GM18526 (cell line): Measurements from ENCODE around the gene UCN.

Experiments
- POLR2A ChIP-seq: IDR thresholded peaks from 3 replicates; pipeline ENCODE4 v1.6.1; 2011; ENCODE audit not compliant: insufficient read length; ENCODE audit errors: extremely low read depth

Gene UCN

GRCh38 chr2:27308359-27308881 lies at the start of gene UCN:
UCN (minus strand) TSS chr2:27308445; CDS start chr2:27307895, 550 bp downstream.
- TF ChIP-seq POLR2A: no peak

GRCh38 chr2:27356382-27357181 lies 48.3 kb upstream of the UCN start, which contains the start of gene GTF3C2:
GTF3C2 (minus strand) TSS chr2:27356764; CDS start chr2:27343554, 13,210 bp downstream.
- peak; percentile 56 for TF ChIP-seq POLR2A

GRCh38 chr2:27356056-27356381 lies 47.8 kb upstream of the UCN start:
- no peak for TF ChIP-seq POLR2A

DNA sequence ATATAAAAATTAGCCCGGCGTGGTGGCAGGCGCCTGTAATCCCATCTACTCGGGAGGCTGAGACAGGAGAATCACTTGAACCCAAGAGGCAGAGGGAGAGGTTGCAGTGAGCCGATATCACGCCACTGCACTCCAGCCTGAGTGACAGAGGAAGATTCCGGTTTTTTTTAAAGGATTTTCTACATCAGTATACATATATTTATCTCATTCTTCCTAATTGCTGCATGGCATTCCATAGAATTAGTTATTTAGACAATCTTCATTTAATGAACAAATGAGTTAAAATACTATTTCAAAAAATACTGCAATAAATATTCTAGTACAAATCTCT lies 46.3 kb upstream of the UCN start:
- TF ChIP-seq POLR2A: no peak

DNA sequence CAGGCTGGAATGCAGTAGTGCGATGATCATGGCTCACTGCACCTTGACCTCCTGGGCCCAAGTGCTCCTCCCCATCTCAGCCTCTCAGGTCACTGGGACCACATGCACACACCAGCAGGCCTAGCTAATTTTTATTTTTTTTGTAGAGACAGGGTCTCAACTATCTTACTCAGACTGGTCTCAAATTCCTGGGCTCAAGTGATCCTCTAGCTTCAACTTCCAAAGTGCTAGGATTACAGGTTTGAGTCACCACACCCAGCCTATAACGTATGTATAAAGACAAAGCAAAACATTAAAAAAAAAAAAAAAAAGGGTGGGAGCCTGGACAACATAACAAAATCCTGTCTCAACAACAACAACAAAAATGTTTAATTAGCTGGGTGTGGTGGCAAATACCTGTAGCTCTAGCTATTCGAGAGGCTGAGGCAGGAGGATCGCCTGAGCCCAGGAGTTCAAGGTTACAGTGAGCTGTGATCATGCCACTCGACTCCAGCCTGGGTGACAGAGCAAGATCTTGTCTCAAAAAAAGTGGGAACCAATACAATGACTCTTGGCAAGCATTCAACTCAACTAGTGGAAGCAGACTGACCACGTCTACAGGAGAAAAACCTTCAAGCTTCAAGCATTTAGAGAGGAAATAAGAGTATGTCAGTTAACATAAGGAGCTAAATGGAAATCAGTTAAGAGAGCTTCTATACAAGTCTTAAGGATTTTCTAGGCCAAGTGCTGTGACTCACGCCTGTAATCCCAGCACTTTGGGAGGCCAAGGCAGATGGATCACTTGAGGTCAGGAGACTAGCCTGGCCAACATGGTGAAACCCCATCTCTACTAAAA lies 45.7 kb upstream of the UCN start:
- TF ChIP-seq POLR2A: no peak

DNA sequence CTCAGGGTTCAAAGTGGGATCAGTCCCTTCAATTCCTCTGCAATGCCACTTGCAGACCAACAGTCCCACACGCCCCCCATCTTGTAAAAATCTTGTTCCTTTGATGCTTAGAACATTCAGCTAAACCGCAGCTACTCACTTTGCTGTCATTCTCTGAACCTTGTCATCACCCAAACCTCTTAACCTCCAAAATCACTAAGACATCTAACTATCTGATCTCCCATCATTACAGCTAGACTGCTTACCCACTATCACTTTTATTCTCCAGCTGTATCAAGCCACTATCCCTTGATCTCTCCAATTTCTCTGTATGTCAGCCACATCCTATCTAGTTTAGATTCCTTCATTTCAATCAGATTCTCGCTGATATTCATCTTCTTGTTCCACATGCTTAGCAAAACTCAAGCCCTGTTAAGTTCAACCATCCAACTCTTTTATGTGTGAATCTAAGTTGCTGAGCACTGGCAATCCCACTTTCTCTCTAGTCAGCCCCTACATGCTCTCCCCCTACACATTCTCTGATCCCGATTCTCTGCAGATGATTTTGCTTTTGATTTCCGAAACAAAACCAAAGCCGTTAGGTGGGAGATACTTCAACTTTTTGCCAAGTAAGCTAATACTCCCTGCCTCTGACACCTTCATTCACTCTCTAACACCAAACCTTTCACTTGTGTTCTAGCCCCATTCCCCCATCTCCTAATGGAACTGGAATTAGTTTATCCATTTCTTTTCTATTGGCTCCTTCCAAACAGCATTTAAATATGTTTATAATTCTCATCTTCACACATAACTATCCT lies 43.8 kb upstream of the UCN start:
- no peak for TF ChIP-seq POLR2A

- TF ChIP-seq POLR2A: no peak
These were observed 42.0 kb upstream of the UCN start for GRCh38 chr2:27350106-27350693.

GRCh38 chr2:27347641-27348040 lies 39.4 kb upstream of the UCN start:
- TF ChIP-seq POLR2A: no peak

DNA sequence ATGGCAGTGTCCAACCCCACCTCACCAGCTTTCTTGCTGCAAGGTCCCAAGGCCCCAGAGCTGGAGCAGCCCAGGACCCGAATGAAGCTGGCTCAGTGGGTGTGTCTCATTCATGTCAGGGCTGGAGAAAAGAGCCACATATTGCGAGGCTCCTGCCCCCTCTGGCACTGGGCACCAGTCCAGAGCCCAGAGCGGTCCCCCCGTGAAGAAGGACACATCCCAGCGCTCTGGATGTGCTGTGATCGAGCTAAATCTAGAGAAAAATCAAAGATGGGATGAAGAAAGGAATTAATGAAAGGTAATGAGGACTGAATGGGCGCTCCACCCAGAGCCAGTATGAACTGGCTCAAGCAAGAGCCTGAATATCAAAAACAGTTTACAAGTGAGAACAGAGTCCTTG lies 27.9 kb upstream of the UCN start:
- no peak for TF ChIP-seq POLR2A

DNA sequence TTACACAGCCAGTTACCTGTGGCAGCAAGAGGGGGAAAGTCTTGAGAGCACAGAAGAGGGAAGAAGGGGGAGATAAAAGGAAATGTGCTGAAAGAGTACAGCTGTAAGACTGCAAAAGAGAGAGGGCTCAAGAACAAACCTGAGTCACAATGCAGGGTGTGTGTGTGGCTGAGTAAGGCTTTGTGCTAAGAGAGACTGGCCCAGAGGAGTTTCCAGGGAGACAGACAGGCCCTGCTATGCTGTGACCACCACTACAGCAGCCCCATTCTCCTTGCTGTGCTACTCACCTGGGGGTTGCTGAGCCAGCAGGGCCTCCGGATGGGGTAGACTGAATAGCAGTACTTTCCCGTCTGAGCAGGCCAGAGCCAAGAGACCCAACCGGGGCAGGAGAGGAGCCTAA lies 27.1 kb upstream of the UCN start:
- no peak for TF ChIP-seq POLR2A

- no peak for TF ChIP-seq POLR2A
These were observed 16.5 kb upstream of the UCN start for GRCh38 chr2:27324720-27325119.

DNA sequence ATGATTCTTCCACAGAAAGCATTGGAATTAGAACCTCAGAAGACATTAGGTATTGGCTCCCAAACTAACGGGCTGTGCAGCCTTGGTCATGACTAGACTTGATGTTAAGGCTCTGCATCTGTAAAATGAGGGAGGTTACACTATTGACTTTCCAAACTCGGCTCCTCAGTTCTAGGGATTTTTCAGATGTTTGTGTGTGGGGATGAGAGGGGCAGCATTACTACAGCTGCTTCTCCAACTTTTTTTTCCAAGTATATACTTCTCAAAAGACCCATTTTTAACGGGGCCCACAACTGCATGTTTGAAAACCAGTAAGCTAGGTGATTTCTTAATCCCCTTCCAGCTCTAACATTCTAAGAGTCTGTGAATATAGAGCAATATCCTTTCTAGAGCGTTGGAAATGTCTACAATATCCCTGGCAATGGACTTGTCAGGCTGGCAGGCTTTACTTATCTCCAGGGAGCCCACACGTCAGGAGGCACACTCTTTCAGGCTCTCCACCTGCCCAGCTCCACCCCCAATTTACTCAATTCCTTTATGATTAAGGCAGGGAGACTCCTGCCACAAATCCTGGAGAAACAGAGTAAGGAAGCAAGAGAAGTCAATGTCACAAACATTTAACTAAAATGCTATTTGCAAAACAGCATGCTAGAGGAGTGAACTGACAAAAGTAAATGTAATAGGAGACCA lies 15.5 kb upstream of the UCN start:
- no peak for TF ChIP-seq POLR2A

GRCh38 chr2:27322766-27323595 lies 14.7 kb upstream of the UCN start, which contains the start of gene MPV17:
MPV17 (minus strand) TSS chr2:27323097; CDS start chr2:27322517, 580 bp downstream.
- peak; percentile 87 for TF ChIP-seq POLR2A
